Lower lobe of right lung (tissue), 2 donors: ENCODE results near the gene ZDHHC24. TPM values are rescaled to one million over a fixed set of nuclear protein-coding genes. Genes with fewer than 3 reads are reported as not detected.

ENCODE experiments used
- ATAC-seq, 2 donors: fragments of 200-7000 bp; cut with Tn5 transposase; one replicate each; pipeline ENCODE4 v1.9.1; 2020 to 2022; ENCODE audit warnings: mild to moderate bottlenecking in 2 of 2, moderate library complexity in 2 of 2
- DNase-seq: peaks from one replicate; pipeline ENCODE4 v3.0.0-alpha.2; 2020
- H3K27ac ChIP-seq: fragments of 200-600 bp; one replicate; pipeline ENCODE4 v1.8.0; 2022
- H3K27me3 ChIP-seq: fragments of 200-600 bp; one replicate; pipeline ENCODE4 v1.8.0; 2022; ENCODE audit warnings: low read depth
- H3K36me3 ChIP-seq: fragments of 200-600 bp; one replicate; pipeline ENCODE4 v1.8.0; 2022; ENCODE audit warnings: mild to moderate bottlenecking
- H3K4me1 ChIP-seq: fragments of 200-600 bp; one replicate; pipeline ENCODE4 v1.8.0; 2022
- H3K4me3 ChIP-seq: fragments of 200-600 bp; one replicate; pipeline ENCODE4 v1.8.0; 2022; ENCODE audit warnings: mild to moderate bottlenecking
- H3K9me3 ChIP-seq: fragments of 200-600 bp; one replicate; pipeline ENCODE4 v1.8.0; 2022
- intact Hi-C: fragments of 100-400 bp; cut with DNase I; formaldehyde crosslinking; loops from one replicate; pipeline ENCODE4 v1.11.0; 2022
- total RNA-seq: library from RNA; stranded (reverse); fragmentation: NEBNext Ultra II Directional; extraction: Animal tissue kit (Norgen Biotek cat#: 25700); gene quantifications from one replicate; pipeline ENCODE4 v1.2.1, GENCODE V29; 2021
- TF ChIP-seq, protein P1 (sequence below): fragments of 200-600 bp; IDR thresholded peaks from one replicate; pipeline ENCODE4 v1.8.0; 2022; ENCODE audit warnings: antibody characterized with exemption, mild to moderate bottlenecking
- donor health status: DM: no; HTN: yes; CAD: no; lungs with severe emphysema.

Gene ZDHHC24
- total RNA-seq, 1 donor from 2014 or later = 14.9 TPM

DNA sequence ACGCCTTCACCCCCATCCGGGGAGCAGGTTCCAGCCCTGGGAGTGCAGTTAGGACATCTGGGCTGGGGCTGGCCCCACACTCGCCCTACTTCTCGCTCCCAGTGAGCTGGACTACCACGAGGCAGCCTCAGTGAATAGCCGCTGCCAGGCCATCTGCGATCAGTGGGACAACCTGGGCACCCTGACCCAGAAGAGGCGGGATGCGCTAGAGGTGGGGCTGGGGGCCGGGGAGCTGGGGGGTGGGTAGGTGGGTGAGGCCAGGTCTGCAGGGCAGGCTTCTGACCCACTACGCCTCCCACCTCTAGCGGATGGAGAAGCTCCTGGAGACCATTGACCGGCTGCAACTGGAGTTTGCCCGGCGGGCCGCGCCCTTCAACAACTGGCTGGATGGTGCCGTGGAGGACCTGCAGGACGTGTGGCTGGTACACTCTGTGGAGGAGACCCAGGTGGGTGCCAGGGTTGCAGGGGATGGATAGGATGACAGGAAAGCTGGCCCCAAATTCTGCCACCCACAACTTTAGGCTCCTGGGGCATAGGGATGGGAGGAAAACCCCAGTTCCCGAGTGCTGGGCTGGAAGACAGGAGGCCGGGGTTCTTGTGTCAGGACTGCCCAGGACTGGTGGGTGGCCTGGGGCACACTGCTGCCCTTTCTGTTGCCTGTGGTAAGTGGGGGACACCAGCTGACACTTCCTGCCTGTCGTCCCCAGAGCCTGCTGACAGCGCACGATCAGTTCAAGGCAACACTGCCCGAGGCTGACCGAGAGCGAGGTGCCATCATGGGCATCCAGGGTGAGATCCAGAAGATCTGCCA lies 14.2 kb upstream of the ZDHHC24 start:
- TF ChIP-seq, protein P1, sequence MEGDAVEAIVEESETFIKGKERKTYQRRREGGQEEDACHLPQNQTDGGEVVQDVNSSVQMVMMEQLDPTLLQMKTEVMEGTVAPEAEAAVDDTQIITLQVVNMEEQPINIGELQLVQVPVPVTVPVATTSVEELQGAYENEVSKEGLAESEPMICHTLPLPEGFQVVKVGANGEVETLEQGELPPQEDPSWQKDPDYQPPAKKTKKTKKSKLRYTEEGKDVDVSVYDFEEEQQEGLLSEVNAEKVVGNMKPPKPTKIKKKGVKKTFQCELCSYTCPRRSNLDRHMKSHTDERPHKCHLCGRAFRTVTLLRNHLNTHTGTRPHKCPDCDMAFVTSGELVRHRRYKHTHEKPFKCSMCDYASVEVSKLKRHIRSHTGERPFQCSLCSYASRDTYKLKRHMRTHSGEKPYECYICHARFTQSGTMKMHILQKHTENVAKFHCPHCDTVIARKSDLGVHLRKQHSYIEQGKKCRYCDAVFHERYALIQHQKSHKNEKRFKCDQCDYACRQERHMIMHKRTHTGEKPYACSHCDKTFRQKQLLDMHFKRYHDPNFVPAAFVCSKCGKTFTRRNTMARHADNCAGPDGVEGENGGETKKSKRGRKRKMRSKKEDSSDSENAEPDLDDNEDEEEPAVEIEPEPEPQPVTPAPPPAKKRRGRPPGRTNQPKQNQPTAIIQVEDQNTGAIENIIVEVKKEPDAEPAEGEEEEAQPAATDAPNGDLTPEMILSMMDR = no peak
- Histone ChIP-seq H3K4me3 (no peak overlapping the region), H3K9me3 (no peaks in the 10 kb centered on the region), H3K27me3 (no peaks in the 10 kb centered on the region), H3K4me1 (peaks cover 9% of the 10 kb centered on the region), H3K36me3 (no peaks in the 10 kb centered on the region), H3K27ac (no peak overlapping the region)
- intact Hi-C loops = no loop called here
- ATAC-seq = no peak
- no peak for DNase-seq

DNA sequence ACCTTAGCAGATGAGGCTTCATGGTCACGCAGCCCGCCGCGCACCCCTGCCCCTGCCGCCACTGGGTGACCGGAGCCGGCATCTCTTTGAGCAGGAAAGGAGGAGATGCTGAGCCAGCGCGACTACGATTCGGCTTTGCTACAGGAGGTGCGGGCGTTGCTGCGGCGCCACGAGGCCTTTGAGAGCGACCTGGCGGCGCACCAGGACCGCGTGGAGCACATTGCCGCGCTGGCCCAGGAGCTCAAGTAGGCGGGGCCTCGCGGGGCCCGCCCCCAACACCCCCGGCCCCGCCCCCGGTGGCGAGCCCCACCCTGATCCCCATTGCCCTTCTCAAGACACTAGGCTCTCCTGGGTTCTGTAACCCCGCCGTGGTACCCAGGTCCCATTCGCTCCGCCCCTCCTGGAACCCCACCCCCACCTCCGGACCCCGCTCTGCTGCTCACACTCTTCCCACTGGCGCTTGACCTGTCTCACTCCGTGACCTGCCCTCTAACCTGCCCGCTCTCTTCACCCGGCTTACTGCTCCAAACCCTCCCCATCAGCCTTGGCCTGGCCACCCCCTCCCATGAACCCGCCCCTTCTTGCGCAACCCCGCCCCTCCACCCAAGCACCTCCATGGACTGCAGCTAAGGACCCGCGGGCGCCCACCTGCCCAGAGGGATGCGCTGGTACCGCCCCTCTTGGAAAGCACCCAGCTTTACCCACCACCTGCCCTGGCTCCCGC lies 13.5 kb upstream of the ZDHHC24 start:
- Histone ChIP-seq H3K27ac (no peak overlapping the region), H3K9me3 (no peaks in the 10 kb centered on the region), H3K4me3 (no peak overlapping the region), H3K4me1 (peaks cover 9% of the 10 kb centered on the region), H3K27me3 (no peaks in the 10 kb centered on the region), H3K36me3 (no peaks in the 10 kb centered on the region)
- intact Hi-C loops = no loop called here
- TF ChIP-seq, protein P1 = no peak
- DNase-seq (peak; percentile 63), ATAC-seq (peak; percentile 43 to 59)

DNA sequence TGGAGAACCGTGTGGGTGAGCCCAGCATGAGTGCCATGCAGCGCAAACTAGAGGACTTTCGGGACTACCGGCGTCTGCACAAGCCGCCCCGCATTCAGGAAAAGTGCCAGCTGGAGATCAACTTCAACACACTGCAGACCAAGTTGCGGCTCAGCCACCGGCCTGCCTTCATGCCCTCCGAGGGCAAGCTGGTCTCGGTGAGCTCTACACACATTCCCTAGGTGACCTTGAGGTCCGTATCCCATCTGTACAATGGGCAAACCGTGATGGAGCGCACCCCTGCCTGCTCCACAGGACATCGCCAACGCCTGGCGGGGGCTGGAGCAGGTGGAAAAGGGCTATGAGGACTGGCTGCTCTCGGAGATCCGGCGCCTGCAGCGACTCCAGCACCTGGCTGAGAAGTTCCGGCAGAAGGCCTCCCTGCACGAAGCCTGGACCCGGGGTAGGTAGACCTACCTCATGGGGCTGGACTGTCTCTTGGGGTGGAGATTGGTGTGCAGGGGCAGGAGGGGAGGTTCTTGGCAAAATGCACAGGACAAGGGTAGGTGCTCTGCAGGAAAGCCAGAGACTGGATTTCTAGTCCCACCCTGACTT lies 12.0 kb upstream of the ZDHHC24 start:
- no peak overlapping the region for H3K27ac ChIP-seq
- no peaks in the 10 kb centered on the region for H3K36me3 ChIP-seq
- peaks cover 9% of the 10 kb centered on the region for H3K4me1 ChIP-seq
- intact Hi-C loops = no loop called here
- H3K9me3 ChIP-seq = no peaks in the 10 kb centered on the region
- DNase-seq (no peak), ATAC-seq (no peak)
- no peak overlapping the region for H3K4me3 ChIP-seq
- TF ChIP-seq, protein P1 = no peak
- H3K27me3 ChIP-seq = no peaks in the 10 kb centered on the region

DNA sequence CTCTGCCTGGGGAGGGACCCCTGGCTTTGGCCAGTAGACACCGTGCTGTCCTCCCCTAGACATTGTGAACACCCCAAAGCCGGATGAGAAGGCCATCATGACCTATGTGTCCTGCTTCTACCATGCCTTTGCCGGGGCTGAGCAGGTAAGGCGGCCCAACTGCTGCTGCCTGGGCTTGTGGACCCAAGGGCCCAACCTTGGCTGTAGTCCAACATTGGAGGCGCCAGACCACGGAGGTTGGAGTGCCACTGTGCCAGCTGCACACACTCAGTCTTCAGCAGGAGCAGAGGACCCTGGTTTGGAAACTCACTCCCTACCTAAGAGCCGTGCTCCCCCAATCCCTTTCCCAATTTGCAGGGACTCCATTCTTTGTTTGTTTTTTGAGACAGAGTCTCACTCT lies 10.2 kb upstream of the ZDHHC24 start:
- TF ChIP-seq, protein P1 = no peak
- no peak for ATAC-seq
- intact Hi-C loops = no loop called here
- Histone ChIP-seq H3K4me1 (peaks cover 9% of the 10 kb centered on the region), H3K27ac (no peak overlapping the region), H3K27me3 (no peaks in the 10 kb centered on the region), H3K9me3 (no peaks in the 10 kb centered on the region), H3K4me3 (no peak overlapping the region), H3K36me3 (no peaks in the 10 kb centered on the region)
- DNase-seq = no peak

DNA sequence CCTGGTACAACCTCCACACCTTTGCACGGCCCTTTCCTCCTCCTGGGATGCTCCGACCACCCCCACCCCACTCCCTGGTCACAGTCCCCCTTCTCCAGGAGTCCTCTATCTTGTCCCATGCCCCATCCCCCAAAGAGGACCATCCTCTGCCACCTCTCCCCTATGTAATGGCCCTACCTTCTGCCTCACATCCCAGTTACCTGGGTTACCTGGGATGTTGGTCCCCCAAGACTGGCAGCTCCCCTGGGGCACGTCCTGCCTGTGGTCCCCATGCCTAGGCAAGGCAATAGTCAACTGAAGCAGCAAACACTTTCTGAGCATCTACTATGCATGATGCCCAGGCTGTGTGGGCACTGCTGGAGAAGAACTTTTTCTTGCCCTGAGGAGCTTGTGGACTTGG lies 9.6 kb upstream of the ZDHHC24 start:
- no peak overlapping the region for H3K4me3 ChIP-seq
- intact Hi-C loops = no loop called here
- ATAC-seq (no peak), DNase-seq (no peak)
- H3K4me1 ChIP-seq = peaks cover 9% of the 10 kb centered on the region
- no peaks in the 10 kb centered on the region for H3K9me3 ChIP-seq
- TF ChIP-seq, protein P1 = no peak
- no peak overlapping the region for H3K27ac ChIP-seq
- H3K36me3 ChIP-seq = no peaks in the 10 kb centered on the region
- no peaks in the 10 kb centered on the region for H3K27me3 ChIP-seq
